Stimulated activated naive CD4-positive, alpha-beta T cell treated with Interleukin-2 at 50 U/mL for 16 hours (primary cell): ENCODE results near the gene NUP85.
"Not testable (repeated sequence)": the region's sequence is repeated elsewhere in the genome, so short reads cannot be mapped to it uniquely, and the experiment has no call there.

Experiments
- DNase-seq: peaks from one replicate; lab custom pipeline; 2025; lab: John Stamatoyannopoulos, UW

The NUP85 gene, protein sequence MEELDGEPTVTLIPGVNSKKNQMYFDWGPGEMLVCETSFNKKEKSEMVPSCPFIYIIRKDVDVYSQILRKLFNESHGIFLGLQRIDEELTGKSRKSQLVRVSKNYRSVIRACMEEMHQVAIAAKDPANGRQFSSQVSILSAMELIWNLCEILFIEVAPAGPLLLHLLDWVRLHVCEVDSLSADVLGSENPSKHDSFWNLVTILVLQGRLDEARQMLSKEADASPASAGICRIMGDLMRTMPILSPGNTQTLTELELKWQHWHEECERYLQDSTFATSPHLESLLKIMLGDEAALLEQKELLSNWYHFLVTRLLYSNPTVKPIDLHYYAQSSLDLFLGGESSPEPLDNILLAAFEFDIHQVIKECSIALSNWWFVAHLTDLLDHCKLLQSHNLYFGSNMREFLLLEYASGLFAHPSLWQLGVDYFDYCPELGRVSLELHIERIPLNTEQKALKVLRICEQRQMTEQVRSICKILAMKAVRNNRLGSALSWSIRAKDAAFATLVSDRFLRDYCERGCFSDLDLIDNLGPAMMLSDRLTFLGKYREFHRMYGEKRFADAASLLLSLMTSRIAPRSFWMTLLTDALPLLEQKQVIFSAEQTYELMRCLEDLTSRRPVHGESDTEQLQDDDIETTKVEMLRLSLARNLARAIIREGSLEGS

DNA sequence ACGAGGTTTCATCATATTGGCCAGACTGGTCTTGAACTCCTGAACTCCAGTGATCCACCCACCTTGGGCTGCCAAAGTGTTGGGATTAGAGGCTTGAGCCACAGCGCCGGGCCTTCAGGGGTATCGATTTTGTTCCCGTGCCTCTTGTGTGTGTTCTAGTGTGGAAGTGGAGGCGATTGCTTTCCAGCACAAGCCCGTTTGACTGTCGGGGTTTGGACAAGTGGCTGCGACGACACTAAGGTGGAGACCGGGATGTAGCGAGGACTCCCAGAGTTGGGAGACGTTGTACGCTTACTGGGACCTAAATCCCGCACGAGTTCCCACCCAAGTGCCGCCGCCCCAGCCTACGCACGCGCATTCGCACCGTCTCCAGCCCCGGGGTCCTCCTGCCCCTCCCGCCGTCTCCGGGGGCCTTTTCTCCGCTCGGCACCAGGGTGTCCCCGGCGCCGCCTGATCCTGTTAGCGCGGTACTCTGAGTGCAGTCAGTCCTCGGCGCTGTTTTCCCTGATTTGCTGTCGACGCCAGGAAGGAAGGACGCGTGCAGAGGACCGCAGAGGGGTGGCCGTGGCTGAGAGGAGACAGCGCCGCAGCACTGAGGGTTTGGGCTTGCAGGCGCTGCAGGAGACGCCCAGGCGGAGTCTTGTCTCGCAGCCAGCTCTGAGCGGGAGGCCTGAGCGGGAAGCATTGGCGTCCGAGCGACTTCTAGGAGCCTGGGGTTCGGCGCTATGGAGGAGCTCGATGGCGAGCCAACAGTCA lies at the start of gene NUP85:
Gene NUP85, plus strand, starts transcription at position 643 of the 756 bp plus-strand sequence. Its CDS starts 83 bp downstream, at position 726.
- DNase-seq: peak; percentile 89

DNA sequence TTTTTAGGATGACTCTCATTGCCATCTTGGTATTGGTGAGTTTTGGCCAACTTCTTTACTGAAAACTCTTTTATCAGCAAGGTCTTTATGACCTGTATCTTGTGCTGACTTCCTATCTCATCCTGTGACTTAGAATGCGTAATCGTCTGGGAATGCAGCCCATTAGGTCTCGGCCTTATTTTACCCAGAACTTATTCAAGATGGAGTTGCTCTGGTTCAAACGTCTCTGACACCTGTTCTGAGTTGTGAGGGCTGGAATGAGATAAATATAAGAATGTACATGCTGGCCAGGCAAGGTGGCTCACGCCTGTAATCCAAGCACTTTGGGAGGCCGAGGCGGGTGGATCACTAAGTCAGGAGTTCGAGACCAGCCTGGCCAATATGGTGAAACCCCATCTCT lies 47.0 kb upstream of the NUP85 start:
- DNase-seq: not testable (repeated sequence)

DNA sequence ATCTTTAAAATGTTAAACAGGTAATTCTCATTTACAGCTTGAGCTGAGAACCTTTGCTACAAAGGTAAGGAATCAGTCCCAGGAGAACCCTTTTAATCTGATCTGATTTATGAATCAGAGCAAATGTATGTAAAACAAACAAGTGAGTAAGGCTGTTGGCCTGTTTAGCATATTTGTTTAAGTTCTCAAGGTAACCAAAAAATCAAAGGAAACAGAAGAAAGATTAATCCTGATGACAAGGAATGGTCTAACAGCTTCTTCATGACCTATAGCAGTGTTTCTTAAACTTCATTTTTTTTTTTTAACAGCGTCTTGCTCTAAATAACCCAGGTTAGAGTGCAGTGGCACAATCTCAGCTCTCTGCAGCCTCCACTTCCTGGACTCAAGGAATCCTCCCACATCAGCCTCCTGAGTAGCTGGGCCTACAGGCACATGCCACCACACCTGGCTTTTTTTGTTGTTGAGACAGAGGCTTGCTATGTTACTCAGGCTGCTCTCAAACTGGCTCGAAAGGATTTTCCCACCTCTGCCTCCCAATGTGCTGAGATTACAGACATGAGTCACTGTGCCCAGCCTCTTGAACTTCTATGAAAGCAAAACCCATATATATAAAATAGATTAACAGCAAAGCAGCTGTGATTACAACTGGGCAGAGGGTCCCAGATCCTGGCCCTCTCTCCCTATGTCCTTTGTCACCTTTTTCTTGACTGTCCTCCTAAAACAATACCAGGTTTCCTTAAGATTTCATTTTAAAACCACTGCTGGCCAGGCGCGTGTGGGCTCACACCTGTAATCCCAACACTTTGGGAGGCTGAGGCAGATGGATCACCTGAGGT lies 46.1 kb upstream of the NUP85 start:
- no peak for DNase-seq

DNA sequence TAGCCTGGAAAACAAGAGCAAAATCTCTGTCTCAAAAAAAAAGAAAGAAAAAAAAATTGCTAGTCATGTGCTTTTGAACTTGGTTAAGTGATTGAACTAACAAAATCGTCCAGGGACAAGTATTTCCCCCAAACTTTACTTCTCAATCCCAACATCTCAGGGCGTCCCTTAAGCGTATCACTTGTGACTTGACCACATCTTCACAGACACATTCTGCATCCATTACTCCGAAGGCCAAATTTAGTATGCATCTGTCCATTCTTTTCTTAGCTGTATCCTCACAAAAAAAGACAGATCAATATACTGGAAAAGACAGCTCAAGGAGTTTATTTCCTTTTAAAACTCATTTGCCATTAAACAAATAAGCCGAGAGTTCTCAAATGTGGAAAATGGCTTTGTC lies 45.3 kb upstream of the NUP85 start:
- no peak for DNase-seq

DNA sequence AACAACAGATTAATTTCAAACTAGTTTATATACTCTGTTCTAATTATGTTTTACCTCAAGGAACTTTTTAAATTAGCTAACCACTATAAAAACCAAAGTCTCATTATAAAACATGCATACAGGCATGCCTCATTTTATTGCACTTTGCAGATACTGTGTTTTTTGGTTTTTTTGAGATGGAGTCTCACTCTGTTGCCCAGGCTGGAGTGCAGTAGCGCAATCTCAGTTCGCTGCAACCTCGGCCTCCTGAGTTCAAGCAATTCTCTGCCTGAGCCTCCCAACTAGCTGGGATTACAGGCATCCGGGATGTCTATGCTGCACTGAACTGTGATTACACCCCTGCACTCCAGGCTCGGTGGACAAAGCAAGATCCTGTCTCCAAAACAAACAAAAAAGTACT lies 42.4 kb upstream of the NUP85 start:
- no peak for DNase-seq

DNA sequence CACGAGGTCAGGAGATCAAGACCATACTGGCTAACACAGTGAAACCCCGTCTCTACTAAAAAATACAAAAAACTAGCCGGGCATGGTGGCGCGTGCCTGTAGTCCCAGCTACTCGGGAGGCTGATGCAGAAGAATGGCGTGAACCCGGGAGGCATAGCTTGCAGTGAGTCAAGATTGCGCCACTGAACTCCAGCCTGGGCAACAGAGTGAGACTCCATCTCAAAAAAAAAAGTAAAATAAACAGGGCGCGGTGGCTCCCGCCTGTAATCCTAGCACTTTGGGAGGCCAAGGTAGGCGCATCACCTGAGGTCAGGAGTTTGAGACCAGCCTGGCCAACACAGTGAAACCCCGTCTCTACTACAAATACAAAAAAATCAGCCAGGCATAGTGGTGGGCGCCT lies 40.9 kb upstream of the NUP85 start:
- not testable (repeated sequence) for DNase-seq

DNA sequence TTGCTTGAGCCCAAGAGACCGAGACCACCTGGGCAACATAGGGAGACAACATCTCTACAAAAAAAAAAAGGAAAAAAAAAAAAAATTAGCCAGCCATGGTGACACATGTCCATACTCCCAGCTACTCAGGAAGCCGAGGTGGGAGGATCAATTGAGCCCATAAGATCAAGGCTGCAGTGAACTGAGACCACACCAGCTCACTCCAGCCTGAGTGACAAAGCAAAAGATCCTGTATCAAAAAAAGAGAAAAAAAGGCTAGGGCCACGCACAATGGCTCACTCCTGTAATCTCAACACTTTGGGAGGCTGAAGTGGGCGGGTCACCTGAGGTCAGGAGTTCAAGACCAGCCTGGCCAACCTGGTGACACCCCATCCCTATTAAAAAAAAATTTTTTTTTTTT lies 36.5 kb upstream of the NUP85 start:
- no peak for DNase-seq

DNA sequence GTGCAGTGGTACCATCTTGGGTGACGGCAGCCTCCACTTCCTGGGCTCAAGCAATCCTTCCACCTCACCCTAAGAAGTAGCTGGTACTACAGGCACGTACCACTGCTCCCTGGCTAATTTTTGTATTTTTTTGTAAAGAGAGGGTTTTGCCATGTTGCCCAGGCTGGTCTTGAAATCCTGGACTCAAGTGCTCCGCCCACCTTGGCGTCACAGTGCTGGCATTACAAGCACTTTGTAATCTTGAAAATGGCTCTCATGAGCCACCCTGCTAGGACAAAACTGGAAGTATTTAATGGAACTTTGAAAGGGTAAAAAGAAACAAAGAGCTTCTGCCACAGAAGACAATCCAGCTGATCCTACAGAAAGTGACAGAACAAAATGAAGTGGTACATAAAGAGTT lies 32.0 kb upstream of the NUP85 start:
- DNase-seq: no peak

DNA sequence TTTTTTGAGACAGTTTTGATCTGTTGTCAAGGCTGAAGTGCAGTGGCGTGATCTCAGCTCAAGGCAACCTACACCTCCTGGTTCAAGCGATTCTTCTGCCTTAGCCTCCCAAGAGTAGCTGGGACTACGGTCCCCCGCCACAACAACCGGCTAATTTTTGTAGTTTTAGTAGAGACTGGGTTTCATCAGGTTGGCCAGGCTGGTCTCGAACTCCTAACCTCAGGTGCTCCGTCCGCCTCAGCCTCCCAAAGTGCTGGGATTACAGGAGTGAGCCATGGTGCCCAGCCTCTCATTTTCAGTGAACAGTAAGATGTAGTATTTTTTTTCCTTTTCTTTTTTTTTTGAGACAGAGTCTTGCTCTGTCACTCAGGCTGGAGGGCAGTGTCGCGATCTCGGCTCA lies 30.5 kb upstream of the NUP85 start:
- no peak for DNase-seq

DNA sequence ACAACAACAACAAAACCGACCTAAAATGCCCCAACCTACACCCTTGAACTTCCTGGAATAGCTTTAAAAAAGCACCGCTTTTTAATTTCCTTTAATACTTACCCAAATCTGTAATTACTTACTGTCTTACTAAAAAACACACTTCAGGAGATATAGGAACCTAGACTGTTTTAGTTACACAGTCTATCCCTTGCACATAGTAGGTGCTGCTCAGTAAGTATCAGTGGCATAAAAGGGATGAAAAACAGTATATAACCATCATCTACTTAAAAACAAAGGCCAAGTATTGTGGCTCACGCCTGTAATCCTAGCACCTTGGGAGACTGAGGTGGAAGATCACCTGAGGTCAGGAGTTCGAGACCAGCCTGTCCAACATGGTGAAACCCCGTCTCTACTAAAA lies 28.9 kb upstream of the NUP85 start:
- DNase-seq: no peak

DNA sequence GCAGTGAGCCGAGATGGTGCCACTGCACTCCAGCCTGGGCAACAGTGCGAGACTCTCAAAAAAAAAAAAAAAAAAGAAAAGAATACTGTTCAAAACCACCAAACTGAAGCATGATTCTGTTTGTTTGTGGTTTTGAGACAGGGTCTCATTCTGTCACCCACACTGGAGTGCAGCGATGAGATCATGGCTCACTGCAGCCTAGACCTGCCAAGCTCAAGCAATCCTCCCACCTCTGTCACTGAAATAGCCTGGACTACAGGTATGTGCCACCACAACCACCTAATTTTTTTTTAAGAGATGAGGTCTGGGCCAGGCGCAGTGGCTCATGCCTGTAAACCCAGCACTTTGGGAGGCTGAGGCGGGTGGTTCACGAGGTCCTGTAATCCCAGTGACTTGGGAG lies 27.0 kb upstream of the NUP85 start:
- DNase-seq: no peak

DNA sequence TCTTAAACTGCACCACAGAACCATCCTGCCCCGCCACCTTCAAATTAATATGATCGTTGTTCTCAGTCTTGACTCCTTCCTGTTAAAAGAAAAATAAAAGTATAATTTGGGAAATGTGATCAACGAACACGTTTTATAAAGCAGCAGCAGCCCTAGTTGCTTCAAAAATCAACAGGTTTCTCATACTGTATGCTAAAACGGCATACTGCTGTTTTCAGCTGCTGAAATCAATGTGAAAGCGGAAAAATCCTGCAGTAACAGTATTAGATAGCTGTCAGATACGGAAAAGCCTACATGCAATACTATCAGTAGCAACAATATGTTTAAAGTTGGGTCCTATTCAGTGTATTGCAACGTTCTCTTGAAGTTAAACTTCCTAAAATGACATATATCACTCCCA lies 24.4 kb upstream of the NUP85 start:
- DNase-seq: no peak

DNA sequence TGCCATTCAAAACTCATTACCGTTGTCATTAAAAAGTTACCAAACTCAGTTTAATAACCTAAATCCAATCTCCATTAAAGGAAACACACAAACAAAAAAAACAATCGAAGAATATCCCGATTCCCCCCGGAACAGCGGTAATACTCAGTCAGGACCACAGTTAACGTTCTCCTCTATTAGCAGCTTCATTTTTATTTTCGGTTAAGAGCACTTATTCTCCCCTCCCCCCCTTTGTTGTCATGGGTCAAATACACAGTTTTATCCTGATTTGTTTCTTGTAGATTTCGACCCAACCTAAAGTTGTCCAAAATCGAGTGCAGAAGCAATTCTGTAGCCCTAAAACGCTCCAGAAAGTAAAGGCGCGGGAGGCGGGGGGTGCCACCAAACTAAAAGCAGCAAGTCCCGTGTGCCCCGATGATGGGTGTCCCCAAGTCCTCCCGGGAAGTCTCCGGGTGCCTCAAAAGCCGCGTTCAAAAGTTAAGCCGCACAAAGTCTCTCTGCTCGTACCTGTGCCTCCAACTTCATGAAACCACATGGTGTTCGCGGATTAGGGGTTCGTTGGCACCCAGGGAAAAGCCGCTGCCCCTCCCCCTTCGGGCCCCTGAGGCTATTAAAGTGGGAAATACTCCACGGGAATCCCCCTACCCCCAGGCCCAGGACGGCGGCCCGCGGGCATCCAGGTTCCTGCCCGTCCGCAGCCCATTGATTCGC lies 23.7 kb upstream of the NUP85 start:
- DNase-seq: peak; percentile 39

DNA sequence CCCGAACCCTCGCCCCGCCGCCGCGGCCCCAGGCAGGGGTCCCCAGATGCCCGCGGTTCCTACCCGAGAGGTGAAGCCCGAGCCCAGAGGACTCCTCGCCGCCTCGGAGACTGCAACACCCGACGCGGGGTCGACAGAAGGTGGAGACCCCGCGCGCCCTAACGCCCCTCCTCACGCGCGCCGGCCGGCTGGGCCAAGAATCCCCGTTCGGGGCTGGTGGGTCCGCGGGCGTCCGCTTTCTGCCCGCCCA lies 23.2 kb upstream of the NUP85 start:
- no peak for DNase-seq

DNA sequence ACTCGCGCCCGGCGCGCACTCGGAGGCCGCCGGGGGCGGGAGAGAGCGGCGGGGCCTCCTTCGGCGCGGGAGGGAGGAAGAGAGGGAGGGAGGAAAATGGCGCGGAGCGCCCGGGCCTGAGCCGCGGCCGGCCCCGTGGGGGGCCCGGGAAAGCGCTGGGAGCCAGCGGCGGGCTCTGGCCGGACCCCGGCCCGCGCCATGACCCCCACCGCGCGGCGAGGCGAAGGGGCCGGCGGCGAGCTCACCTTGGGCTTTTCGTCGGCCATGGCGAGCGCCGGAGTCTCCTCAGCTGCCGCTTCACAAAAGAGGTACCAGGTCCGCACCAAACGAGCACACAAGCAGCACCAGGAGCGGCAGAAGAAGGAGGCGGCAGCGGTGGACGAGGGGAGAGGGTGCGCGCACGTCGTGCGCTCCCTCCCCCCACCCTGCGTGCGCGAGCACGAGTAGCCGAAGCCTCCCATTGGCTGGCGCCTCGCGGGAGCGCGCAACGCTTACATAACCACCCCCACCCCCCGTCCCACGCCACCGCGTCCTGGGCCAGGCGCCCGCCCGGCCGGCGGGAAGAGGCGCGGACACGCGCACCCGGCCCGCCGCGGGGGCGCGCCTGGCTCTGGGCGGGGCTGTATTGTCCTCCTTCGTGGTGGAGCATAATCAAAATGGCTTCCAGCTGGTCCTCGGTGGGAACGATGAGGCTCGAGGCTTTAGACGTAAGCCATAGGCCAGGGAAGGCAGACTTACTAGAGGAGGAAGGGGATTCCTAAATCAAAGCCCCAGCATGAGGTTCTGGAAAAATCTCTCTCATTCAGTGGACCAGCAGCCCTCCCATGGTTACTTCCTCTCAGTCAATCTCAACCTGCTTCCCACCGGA lies 22.7 kb upstream of the NUP85 start, which contains the start of gene SUMO2:
Gene SUMO2, minus strand, starts transcription at position 391 of the 868 bp plus-strand sequence. Its CDS starts 125 bp downstream, at position 266.
- peak; percentile 92 for DNase-seq

DNA sequence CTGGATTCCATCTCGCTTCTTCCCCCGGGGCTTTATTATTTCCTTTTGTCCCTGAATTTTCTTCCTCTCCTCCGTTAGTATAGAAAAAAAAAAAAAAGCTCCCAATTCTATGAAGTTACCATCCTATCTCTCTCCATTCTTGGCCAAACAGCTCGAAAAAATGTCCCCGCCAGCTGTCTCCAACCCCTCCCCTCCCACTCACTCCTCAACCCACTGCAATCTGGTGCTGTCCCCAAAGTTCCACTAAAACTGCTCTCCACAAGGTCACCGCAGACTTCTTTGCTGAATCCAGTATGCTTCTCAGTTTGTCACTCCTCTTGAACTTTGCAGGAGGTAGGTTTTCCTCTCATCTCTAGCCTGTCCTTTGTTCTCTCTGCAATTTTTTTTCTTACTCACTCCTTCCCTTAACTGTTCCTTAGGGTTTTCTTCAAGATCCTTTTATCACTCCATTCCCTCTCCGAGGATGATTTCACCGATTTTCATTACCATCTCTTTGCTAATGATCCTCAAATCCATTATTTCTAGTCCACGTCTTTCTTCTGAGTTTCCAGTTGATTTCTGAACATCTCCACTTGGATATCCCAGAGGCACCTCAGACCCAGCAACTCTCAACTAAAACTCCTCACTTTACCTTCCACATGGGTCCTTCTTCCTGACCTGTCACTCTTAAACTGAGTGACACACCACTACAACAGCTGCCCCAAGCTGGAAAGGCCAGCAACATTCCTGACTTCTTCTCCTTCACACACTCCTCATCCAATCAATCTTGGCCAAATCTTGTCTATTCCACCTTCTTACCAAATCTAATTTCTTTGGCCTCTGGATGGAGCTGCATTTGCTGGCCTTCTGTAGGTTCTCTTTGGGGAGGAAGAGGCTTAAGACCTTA lies 21.2 kb upstream of the NUP85 start:
- DNase-seq: no peak

DNA sequence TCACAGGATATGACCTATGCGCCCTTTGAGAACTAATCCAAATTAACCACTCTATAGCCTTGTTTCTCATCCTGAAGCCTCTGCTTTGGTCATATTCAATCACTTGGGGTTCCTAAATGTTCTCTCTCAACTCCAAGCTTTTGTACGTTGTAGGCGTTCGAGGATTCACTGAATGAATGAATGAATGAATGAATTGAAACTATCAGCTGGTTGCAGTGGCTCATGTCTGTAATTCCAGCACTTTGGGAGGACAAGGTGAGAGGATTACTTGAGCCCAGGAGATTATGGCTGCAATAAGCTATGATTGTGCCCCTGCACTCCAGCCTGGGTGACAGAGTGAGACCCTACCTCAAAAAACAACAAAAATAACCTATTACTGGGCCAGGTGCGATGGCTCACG lies 16.9 kb upstream of the NUP85 start:
- DNase-seq: no peak

DNA sequence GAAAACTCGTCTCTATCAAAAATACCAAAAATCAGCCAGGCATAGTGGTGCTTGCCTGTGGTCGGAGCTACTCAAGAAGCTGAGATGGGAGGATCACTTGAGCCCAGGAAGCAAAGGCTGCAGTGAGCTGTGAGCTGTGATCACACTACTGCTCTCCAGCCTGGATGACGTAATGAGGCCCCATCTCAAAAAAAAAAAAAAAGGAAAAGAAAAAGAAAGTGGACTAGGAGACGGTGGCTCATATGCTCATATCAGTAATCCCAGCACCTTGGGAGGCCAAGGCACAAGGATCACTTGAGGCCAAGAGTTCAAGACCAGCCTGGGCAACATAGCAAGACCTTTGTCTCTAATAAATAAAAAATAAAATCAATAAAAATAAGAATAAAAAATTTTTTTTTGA lies 13.9 kb upstream of the NUP85 start:
- no peak for DNase-seq

DNA sequence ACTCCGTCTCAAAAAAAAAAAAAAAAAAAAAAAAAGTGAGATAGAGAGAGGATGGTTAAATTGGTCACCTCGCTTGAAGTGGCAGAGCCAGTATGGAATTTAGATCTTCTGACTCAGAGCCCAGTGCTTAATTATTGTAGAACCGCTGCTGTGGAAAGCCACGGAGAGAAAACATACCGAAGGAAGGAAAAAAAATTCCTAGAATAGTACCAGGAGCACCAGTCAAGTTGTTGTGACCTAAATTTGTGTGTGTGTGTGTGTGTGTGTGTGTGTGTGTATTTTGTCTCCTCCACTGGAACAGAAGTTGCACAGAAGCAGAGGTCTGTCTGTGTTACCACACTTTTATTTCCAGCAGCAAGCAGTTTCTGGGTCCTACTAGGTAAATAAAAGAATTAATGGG lies 10.6 kb upstream of the NUP85 start:
- DNase-seq: no peak
